Breast epithelium (tissue), 4 donors: ENCODE data around the gene ZNF286A. TPM values are rescaled to one million over a fixed set of nuclear protein-coding genes. Genes with fewer than 3 reads are reported as not detected.
"Not testable (repeated sequence)": the region's sequence is repeated elsewhere in the genome, so short reads cannot be mapped to it uniquely, and the experiment has no call there.

Source experiments
- DNase-seq, 2 donors: peaks; one replicate each; pipeline ENCODE4 v3.0.0-alpha.2; 2019; ENCODE audit warnings: low spot score in 2 of 2
- H3K27ac ChIP-seq, 2 donors: fragments of 200-600 bp; sonication (generic) in 1 of 2; one replicate each; pipeline ENCODE4 v1.5.1; 2016 to 2019; ENCODE audit warnings: mild to moderate bottlenecking in 1 of 2
- H3K27me3 ChIP-seq, 2 donors: fragments of 200-600 bp; sonication (generic) in 1 of 2; one replicate each; pipeline versions ENCODE4 v1.5.1 to v1.6.0; 2017 to 2019; ENCODE audit warnings: control low read depth in 1 of 2, mild to moderate bottlenecking in 1 of 2
- H3K36me3 ChIP-seq: fragments of 200-600 bp; one replicate; pipeline ENCODE4 v1.5.1; 2019
- H3K4me1 ChIP-seq, 2 donors: fragments of 200-600 bp; sonication (generic); one replicate each; pipeline ENCODE4 v1.5.1; 2016 to 2019; ENCODE audit warnings: control low read depth in 1 of 2
- H3K4me3 ChIP-seq, 3 donors: fragments of 200-600 bp; sonication (generic); 1 replicate in 2 of 3; 2 replicates in 1 of 3; pipeline ENCODE4 v1.5.1; 2016 to 2019; ENCODE audit warnings: mild to moderate bottlenecking in 3 of 3, moderate library complexity in 2 of 3
- H3K9me3 ChIP-seq, 2 donors: fragments of 200-600 bp; sonication (generic) in 1 of 2; one replicate each; pipeline ENCODE4 v1.5.1; 2016 to 2019; ENCODE audit warnings: control low read depth in 1 of 2
- POLR2A ChIP-seq: fragments of 450-650 bp; IDR thresholded peaks from one replicate; pipeline ENCODE4 v1.6.1; 2016; ENCODE audit warnings: antibody characterized with exemption, mild to moderate bottlenecking, moderate library complexity
- POLR2AphosphoS5 ChIP-seq, 3 donors: sonication (generic); formaldehyde crosslinking; IDR thresholded peaks; one replicate each; pipeline ENCODE4 v1.6.1; 2017; ENCODE audit warnings: antibody characterized with exemption in 3 of 3
- intact Hi-C: fragments of 100-400 bp; cut with DNase I; formaldehyde crosslinking; loops from one replicate; pipeline ENCODE4 v1.15.1; 2023; ENCODE audit warnings: low total_unique reads
- total RNA-seq, 3 donors: library from RNA; depleted of rRNA; stranded (reverse); fragments of >200 nt; gene quantifications; one replicate each; pipeline ENCODE4 v1.1.0, GENCODE V29; 2016

Gene ZNF286A
- total RNA-seq, 3 donors from 2014 or later, result 22.9 to 27.5 (median 23.3) TPM

- peak; percentile 55 to 73 for DNase-seq
- peak within 1 kb of the TSS; percentile 68 to 75 for H3K27ac ChIP-seq
Observed at GRCh38 chr17:15683824-15684478, 15.6 kb upstream of the ZNF286A start, which contains the start of gene TRIM16. TRIM16 (minus strand) TSS chr17:15684311; CDS start chr17:15651609, 32,702 bp downstream.

GRCh38 chr17:15687494-15687893 is 12.1 kb upstream of the ZNF286A start:
- H3K27me3 ChIP-seq, H3K4me1 ChIP-seq, H3K27ac ChIP-seq, H3K9me3 ChIP-seq, intact Hi-C loops, H3K36me3 ChIP-seq, DNase-seq, H3K4me3 ChIP-seq: not testable (repeated sequence)

More at GRCh38 chr17:15683824-15684478, 15.6 kb upstream of the ZNF286A start, which contains the start of gene TRIM16:
- intact Hi-C loops, H3K9me3 ChIP-seq, H3K27me3 ChIP-seq, H3K36me3 ChIP-seq, H3K4me1 ChIP-seq: not testable (repeated sequence)
- H3K4me3 ChIP-seq, result peak within 1 kb of the TSS; percentile 48 to 83 (median 56)
- TF ChIP-seq POLR2A (peak; percentile 47), POLR2AphosphoS5 (IDR thresholded peaks at IDR 0.05) (peak in 1 of 3 donors; percentile 28)

GRCh38 chr17:15698967-15699366 is 585 bp upstream of the ZNF286A start:
- DNase-seq, H3K36me3 ChIP-seq, H3K9me3 ChIP-seq, H3K4me1 ChIP-seq, H3K27me3 ChIP-seq, intact Hi-C loops: not testable (repeated sequence)
- H3K27ac ChIP-seq, result peak overlapping the region; percentile 73 to 79
- H3K4me3 ChIP-seq, result peak overlapping the region; percentile 46 to 74 (median 59)

- intact Hi-C loops, H3K4me1 ChIP-seq, H3K36me3 ChIP-seq, DNase-seq, H3K9me3 ChIP-seq, H3K27me3 ChIP-seq: not testable (repeated sequence)
- H3K4me3 ChIP-seq, result peak overlapping the region; percentile 46 to 74 (median 59)
- H3K27ac ChIP-seq, result peak overlapping the region; percentile 73 to 79
Observed at GRCh38 chr17:15699937-15700336, 385 bp downstream of the ZNF286A start.

GRCh38 chr17:15704239-15704638 is 4.7 kb downstream of the ZNF286A start:
- DNase-seq, H3K4me3 ChIP-seq, intact Hi-C loops, H3K4me1 ChIP-seq, H3K27me3 ChIP-seq, H3K27ac ChIP-seq: not testable (repeated sequence)
- Histone ChIP-seq H3K36me3 (peaks cover 14% of the 10 kb centered on the region), H3K9me3 (peaks cover 11 to 17% of the 10 kb centered on the region in 2 donors)

GRCh38 chr17:15704813-15705212 is 5.3 kb downstream of the ZNF286A start:
- H3K27ac ChIP-seq, result not testable (repeated sequence)
- H3K36me3 ChIP-seq, result peaks cover 14% of the 10 kb centered on the region

GRCh38 chr17:15708879-15709278 is 9.3 kb downstream of the ZNF286A start:
- H3K4me1 ChIP-seq, H3K27me3 ChIP-seq, H3K27ac ChIP-seq, intact Hi-C loops, DNase-seq, H3K4me3 ChIP-seq: not testable (repeated sequence)
- peaks cover 16 to 17% of the 10 kb centered on the region in 2 donors for H3K9me3 ChIP-seq
- H3K36me3 ChIP-seq, result peaks cover 14% of the 10 kb centered on the region

More at GRCh38 chr17:15704813-15705212, 5.3 kb downstream of the ZNF286A start:
- H3K4me3 ChIP-seq, DNase-seq, H3K27me3 ChIP-seq, intact Hi-C loops, H3K4me1 ChIP-seq: not testable (repeated sequence)
- peaks cover 12 to 17% of the 10 kb centered on the region in 2 donors for H3K9me3 ChIP-seq

- H3K36me3 ChIP-seq, H3K27ac ChIP-seq, DNase-seq, H3K4me3 ChIP-seq, H3K27me3 ChIP-seq, H3K4me1 ChIP-seq, intact Hi-C loops: not testable (repeated sequence)
- H3K9me3 ChIP-seq, result peaks cover 30 to 32% of the 10 kb centered on the region in 2 donors
Observed at GRCh38 chr17:15716601-15717563, 17.3 kb downstream of the ZNF286A start.

- intact Hi-C loops, H3K36me3 ChIP-seq, H3K27me3 ChIP-seq, H3K4me3 ChIP-seq, DNase-seq, H3K27ac ChIP-seq, H3K4me1 ChIP-seq, H3K9me3 ChIP-seq: not testable (repeated sequence)
Observed at GRCh38 chr17:15730535-15730934, 31.0 kb downstream of the ZNF286A start.

- H3K27me3 ChIP-seq, DNase-seq, intact Hi-C loops, H3K9me3 ChIP-seq, H3K4me3 ChIP-seq, H3K36me3 ChIP-seq, H3K4me1 ChIP-seq, H3K27ac ChIP-seq: not testable (repeated sequence)
Observed at GRCh38 chr17:15731900-15732299, 32.3 kb downstream of the ZNF286A start, which contains the start of gene TBC1D26. TBC1D26 (plus strand) TSS chr17:15732283; CDS start chr17:15735349, 3,066 bp downstream.

GRCh38 chr17:15733174-15733789 is 33.7 kb downstream of the ZNF286A start:
- DNase-seq, H3K9me3 ChIP-seq, intact Hi-C loops, H3K36me3 ChIP-seq, H3K27ac ChIP-seq, H3K4me1 ChIP-seq, H3K27me3 ChIP-seq, H3K4me3 ChIP-seq: not testable (repeated sequence)

GRCh38 chr17:15736578-15736977 is 37.0 kb downstream of the ZNF286A start:
- intact Hi-C loops, H3K36me3 ChIP-seq, H3K9me3 ChIP-seq, H3K27ac ChIP-seq, H3K4me3 ChIP-seq, DNase-seq, H3K27me3 ChIP-seq, H3K4me1 ChIP-seq: not testable (repeated sequence)
